ENCODE results near the gene IFIT5.

Gene IFIT5

GRCh38 chr10:89413398-89413912 lies 913 bp upstream of the IFIT5 start:
- no peak for TF ChIP-seq CTCF (IDR thresholded peaks at IDR 0.05; ENCODE audit: low read depth, low read length, missing control alignments)
- H3K4me3 ChIP-seq (replicated peaks; ENCODE audit: low read depth, low read length), result peak overlapping the region; percentile 79; the same call in 1 of the 2 replicates
- DNase-seq (ENCODE audit: extremely low read depth, low read depth), result no peak

GRCh38 chr10:89414879-89415821 lies 782 bp downstream of the IFIT5 start:
- no peak for DNase-seq (ENCODE audit: extremely low read depth, low read depth)

GRCh38 chr10:89416465-89416864 lies 2.1 kb downstream of the IFIT5 start:
- no peak overlapping the region for H3K4me3 ChIP-seq (replicated peaks; ENCODE audit: low read depth, low read length)
- no peak for DNase-seq (ENCODE audit: extremely low read depth, low read depth)
- no peak for TF ChIP-seq CTCF (IDR thresholded peaks at IDR 0.05; ENCODE audit: low read depth, low read length, missing control alignments)

More at GRCh38 chr10:89414879-89415821, 782 bp downstream of the IFIT5 start:
- TF ChIP-seq CTCF (IDR thresholded peaks at IDR 0.05; ENCODE audit: low read depth, low read length, missing control alignments), result no peak
- H3K4me3 ChIP-seq (replicated peaks; ENCODE audit: low read depth, low read length), result peak overlapping the region; percentile 79

GRCh38 chr10:89419548-89419947 lies 5.2 kb downstream of the IFIT5 start:
- no peak overlapping the region for H3K4me3 ChIP-seq (replicated peaks; ENCODE audit: low read depth, low read length)
- DNase-seq (ENCODE audit: extremely low read depth, low read depth), result no peak
- peak; percentile 34 for TF ChIP-seq CTCF (IDR thresholded peaks at IDR 0.05; ENCODE audit: low read depth, low read length, missing control alignments)

- no peak for DNase-seq (ENCODE audit: extremely low read depth, low read depth)
- no peak for TF ChIP-seq CTCF (IDR thresholded peaks at IDR 0.05; ENCODE audit: low read depth, low read length, missing control alignments)
- H3K4me3 ChIP-seq (replicated peaks; ENCODE audit: low read depth, low read length), result no peak overlapping the region
These were observed 6.7 kb downstream of the IFIT5 start for GRCh38 chr10:89421018-89421476.

- DNase-seq (ENCODE audit: extremely low read depth, low read depth), result no peak
- H3K4me3 ChIP-seq (replicated peaks; ENCODE audit: low read depth, low read length), result no peak overlapping the region
- TF ChIP-seq CTCF (IDR thresholded peaks at IDR 0.05; ENCODE audit: low read depth, low read length, missing control alignments), result no peak
These were observed 10.6 kb downstream of the IFIT5 start for GRCh38 chr10:89425000-89425399.

All from HFF-Myc (cell line).